ENCODE measurements around the gene FUBP3.

GRCh38 chr9:130630071-130630450, 50.7 kb downstream of the FUBP3 start:
- no peak for TF ChIP-seq EZH2phosphoT487 (IDR thresholded peaks at IDR 0.05; ENCODE audit: borderline replicate concordance, low read length)
- TF ChIP-seq CTCF (IDR thresholded peaks at IDR 0.05; ENCODE audit: low read depth, low read length, poor library complexity, severe bottlenecking): no peak

Measured in DOHH2 (cell line).